CD4-positive, alpha-beta T cell treated with Interleukin-15 for 1 hour (primary cell): ENCODE measurements around the gene VSIG8.
"Not testable (repeated sequence)": the region's sequence is repeated elsewhere in the genome, so short reads cannot be mapped to it uniquely, and the experiment has no call there.

ENCODE experiments used
- DNase-seq: peaks from one replicate; pipeline ENCODE4 v3.0.0-alpha.2; 2020

VSIG8 gene, protein sequence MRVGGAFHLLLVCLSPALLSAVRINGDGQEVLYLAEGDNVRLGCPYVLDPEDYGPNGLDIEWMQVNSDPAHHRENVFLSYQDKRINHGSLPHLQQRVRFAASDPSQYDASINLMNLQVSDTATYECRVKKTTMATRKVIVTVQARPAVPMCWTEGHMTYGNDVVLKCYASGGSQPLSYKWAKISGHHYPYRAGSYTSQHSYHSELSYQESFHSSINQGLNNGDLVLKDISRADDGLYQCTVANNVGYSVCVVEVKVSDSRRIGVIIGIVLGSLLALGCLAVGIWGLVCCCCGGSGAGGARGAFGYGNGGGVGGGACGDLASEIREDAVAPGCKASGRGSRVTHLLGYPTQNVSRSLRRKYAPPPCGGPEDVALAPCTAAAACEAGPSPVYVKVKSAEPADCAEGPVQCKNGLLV

DNA sequence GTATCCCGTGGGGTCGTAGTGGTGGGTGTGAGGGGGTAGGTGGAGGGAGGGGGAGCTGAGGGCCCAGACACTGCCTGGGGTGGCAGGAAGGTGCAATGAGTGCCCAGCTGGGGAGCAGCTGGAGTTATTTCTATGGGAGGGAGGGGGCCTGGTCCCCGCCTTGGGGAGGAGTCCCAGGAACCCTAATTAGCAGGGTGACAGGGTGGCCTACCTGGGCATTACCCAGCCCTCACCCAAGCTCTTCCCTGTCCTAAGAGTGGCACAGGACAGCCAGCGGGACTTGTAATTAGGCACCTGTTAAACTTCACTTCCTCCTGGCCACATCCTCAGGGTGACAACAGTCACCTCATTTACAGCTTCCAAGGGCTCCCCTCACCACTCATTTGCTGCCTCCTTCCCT is at the start of gene VSIG8:
Gene VSIG8 (minus strand): TSS at position 101 of the 400 bp plus-strand sequence. CDS start 136 bp downstream, outside the sequence.
- no peak for DNase-seq

DNA sequence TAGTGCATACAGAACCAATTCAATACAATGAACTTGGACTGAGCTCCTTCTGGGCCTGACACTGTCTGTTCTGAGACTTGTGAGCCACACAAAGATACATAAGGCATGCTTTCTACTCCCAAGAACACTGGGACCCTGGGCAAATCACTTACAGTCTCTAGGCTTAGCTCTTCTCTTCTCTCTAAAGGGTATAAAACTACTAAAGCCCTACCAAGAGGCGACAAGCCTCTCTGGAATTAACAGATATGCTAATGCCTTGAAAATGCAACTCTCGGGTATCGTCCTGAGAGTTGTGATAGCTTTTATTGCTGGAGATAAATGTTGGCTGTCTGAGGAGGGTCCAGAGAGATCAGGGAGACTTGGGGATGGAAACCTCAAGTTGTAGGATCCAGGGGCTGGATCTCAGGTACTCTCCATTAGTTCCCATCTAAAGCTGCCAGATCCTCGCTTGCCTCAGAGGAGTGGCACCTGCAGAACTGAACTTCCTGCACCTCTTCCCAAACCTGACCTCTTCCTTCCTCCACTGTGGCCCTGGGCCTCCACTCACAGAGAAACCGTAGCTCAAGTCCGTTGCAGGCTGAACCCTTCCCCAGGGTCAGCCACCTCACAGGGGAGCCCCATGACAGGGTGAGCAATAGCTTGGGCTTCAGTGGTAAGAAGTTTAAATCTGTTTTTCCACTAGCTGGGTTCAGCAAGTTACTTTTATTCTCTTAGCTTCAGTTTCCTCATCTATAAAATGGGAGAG is 49.0 kb upstream of the VSIG8 start:
- no peak for DNase-seq

DNA sequence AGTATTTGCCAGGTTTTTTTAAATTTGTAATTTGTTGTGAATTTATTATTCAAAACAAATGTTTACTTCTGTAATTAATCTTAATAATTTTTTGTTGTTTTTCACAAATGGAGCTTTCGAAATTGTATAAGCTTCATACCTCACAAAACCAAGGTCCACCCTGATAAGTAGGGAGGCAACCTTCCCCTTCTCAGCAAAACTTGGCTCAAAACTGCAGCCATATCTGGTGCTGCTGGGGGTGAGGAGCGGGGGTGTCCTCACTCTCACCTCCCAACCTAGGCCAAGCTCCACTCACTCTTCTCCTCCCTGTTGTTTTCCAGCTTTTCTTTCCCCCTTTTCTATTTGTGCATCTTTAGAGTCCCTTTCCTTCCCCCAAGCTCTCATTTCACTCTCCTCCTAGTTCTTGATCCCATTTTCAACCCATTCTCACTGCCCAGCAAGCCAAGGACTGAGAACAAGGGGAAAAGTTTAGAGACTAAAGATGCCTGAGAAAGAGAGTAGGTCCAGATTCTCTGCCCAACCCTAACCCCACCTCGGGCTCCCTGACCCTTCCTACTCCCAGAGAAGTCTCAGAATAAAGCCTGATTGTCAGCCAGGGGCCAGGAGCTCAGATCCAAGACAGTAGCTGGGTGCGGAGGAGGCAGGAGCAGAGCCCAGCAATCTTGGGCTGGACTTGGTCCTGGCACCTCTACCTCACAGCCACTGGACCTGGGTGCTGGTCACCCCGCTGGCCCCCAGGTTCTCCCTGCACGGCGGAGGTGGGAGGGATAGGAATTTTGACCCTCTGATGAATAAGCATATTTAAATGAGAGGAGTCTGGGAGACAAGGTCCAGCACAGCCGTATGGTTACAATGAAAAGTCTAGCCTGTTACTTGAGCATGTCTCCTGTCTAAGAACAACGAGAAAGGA is 45.8 kb upstream of the VSIG8 start:
- DNase-seq: no peak

DNA sequence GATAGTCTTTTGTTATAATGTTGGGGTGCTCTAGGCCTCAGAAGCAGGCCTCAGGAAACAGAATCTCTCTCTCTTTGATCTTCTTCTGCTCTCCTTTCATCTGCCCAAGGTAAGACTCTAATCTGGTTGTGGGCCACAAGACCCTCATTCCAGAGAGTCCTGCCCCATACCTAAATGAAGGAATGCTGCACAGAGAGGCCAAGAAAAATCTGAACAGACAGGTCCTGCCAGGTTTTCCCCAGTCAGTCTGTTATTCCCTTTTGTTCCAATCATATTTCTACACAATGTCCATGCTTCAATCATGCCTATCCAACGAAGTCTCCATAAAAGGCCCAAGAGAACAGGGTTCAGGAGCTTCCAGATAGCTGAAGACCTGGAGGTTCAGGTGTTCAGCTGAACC is 44.5 kb upstream of the VSIG8 start:
- no peak for DNase-seq

DNA sequence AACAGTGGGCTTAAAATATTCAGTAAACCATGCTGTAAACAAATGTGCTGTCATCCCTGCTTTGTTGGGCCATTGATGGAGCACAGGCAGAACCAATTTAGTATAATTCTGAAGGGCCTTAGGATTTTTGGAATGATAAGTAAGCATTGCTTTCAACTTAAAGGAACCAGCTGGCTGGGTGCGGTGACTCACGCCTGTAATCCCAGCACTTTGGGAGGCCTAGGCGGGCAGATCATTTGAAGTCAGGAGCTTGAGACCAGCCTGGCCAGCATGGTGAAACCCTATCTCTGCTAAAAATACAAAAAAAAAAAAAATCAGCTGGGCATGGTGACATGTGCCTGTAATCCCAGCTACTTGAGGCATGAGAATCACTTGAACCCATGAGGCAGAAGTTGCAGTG is 41.6 kb upstream of the VSIG8 start:
- not testable (repeated sequence) for DNase-seq

DNA sequence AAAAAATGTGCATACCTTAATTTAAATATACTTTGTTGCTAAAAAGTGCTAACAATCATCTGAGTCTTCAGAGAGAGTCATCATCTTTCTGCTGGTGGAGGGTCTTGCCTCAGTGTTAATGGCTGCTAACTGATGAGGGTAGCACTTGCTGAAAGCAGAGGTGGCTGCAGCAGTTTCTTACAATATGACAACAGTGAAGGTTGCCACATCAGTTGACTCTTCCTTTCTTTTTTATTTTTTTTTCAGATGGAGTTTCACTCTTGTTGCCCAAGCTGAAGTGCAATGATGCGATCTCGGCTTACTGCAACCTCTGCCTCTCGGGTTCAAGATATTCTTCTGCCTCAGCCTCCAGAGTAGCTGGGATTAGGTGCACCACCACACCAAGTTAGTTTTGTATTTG is 40.1 kb upstream of the VSIG8 start:
- DNase-seq: no peak

DNA sequence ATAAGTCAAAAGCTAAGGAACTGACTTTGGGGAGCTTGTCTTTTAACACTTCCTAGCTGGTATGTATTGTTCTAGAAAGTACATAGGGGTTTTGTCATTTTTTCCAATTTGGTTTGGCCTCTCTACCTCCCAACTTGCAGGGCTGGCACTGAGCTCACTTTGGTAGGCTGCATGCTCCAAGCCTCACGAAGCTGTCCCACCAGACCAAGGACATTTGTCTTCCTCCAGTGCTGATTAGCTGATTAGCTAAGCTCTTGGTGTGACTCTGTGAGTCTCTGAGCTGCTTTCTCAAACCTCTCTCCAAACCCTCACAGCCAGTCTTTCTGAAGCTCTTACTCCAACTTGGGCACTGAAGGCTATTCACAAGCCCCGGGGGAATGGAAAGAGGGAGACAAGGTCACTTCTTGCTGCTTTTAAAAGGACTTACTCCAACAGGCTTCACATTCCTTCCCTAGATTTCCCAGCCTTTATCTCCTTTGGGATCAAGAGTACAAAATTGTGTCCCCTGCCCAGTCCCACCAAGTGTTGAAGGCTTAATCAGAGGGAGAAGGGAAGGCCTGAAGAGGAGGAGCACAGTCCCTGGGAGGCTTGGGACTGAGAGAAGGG is 38.4 kb upstream of the VSIG8 start:
- no peak for DNase-seq

DNA sequence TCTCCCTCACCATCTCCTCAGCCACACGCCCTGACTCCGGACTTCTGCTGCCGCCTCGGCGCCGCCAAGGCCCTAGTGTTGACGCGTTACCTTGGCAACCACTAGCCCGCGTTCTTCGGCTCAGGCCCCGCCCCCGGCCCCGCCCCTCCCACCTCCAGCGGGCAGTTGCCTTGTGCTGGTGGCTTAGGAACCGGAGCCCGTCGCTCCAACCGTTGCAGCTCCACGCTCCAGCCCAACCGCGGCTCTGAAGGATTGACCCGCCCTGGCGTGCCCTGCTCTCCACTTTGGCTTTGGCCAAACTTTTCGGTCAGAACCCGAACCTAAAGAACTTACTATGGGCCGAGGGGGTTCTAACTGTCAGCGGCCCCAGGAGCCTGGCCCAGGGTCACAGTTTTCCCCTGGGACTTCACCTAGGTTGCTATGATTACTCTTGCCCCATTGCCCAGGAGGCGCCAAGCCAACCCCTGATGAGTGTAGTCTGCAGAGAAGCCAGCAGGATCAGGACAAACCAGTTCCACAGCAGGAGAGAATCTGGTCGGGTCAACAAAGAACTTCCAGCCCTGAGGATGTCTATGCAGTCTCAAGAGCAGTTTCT is 37.7 kb upstream of the VSIG8 start, which contains the start of gene CFAP45:
Gene CFAP45 (minus strand): TSS at position 80 of the 595 bp plus-strand sequence. CDS start 67 bp downstream, at position 13.
- DNase-seq: peak; percentile 82

DNA sequence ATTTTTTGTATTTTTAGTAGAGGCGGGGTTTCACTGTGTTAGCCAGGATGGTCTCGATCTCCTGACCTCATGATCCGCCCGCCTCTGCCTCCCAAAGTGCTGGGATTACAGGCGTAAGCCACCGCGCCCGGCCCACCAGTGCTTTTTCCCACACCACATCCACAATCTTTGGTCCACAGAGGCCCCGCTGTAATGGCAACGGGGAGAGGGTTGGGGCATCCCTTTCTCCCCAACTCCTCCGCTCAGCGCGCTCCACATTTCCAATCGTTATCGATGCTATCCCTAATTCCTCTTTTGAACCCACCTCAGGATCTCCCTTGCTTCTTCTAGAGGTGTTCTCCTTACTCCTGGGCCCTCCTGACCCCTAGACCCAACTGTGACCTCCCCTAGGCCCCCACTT is 37.2 kb upstream of the VSIG8 start:
- DNase-seq: not testable (repeated sequence)

DNA sequence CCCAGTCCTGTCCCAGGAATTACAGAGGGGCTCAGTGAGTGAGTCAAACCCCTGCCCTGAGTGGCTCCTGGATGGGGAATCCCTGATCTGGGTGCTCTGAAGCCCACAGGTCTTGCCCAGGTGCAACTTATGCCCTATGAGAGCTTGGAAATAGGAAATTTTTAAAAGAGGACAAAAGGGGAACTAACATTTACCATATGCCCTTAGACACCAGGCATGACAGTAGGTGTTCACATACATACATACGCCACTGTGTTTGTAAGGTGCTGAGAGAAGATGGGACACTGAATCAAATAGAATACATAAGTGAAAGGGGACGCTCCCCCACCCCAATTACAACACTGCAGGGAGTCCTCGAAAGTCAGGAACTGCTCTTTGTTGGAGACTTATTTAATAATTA is 36.1 kb upstream of the VSIG8 start:
- no peak for DNase-seq

DNA sequence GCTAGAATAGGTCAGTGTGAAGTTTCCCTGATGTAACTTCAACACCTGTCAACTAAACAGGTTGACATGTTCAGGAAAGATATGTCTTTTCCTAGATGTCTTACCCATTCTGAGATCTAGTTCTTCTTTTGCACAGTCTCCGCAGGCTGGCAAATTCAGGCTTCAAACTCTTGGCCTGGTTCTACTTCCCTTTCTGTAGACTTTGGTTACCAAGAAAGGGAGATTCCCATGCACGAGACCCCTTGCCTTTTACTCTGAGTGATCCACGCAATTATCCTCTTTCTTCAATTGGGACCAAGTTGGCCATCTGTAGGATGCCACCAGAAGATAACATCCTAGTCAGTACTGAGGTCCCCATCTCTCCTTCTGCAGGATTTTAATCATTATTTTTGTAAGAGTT is 35.5 kb upstream of the VSIG8 start:
- no peak for DNase-seq

DNA sequence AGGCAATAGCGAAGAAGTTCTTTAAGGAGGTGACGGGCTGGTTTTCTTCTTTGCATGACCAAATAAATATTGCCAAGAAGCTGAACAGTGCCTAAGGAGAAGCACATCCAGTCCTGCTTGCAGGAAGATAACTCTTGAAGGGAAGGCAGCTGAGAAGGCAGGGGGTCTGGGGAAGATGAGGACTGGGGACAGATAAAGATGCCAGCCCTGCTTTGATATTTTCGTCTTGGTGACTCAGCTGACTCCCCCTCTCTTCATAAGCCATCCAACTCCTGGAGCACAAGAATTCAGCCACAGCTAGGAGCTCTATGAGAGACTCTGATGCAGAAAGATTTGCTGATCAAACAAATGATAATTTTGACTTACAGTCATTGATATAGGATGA is 34.1 kb upstream of the VSIG8 start:
- DNase-seq: no peak

DNA sequence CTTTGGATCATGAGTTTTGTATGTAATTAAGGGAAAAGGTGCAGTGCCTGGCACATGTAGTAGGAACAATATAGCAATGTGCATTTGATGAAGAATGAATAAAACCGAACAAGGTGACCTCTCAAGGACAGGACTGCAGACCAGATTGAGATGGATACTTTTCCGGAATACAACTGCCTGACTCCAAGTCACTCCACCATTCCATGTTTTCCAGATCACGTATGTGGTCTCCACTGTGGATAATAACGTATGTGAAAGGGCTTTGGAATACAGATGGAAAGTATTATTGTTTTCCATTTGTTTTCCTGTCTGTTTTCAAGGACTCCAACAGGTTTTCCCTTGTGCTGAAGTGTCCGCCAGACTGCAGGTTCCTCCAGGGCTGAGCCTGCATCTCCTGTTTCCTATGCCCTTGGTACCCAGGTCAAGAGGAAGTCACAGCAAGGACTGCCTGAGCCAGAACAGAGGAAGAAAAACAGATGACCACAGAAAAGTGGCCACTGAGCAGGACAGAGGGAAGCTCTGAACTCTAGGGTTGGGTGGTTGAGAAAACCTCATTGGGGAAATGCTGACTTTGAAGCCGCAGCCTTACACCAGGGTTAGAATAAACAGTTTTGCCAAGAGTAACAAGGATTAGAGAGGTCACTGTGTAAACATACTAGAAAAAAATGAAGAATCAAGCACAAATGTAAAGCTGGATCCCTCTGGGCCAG is 33.5 kb upstream of the VSIG8 start:
- DNase-seq: no peak

DNA sequence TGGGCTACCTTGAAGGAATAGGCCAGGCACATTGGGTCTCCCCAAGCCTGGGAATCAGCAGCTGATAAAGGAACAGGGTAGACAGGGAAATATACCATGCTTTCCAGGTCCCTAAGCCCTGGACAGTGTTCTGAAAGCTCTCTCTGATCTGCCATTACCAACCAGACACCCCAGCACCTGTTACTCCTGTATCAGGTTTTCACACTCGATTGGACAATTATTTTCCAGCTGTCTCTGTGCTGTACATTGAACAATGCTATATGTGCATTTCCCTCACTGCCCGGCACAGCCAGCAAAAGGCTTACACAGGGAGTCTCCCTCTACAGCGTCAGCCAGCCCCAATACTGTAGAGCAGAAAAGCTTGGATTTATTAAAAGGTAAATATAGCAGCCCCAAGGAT is 32.8 kb upstream of the VSIG8 start:
- DNase-seq: no peak

DNA sequence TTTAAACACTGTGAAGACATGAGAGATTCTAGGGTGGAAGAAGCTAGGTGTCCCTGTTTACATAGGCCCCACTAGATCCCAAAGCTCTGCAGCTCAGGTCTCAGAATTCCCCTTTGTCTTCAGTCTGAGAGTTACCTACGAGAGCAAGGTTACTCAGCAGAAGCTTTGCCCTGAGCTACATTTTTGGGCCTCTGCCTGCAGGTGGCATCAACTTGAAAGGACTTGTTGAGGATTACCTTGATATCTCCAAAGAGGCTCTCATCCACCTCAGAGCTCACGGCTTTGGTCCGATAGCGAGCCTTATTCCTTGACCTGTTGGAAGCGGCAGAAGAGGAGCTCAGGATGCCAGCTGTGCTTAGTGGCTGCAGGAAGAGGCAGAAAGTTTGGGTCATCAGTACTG is 30.5 kb upstream of the VSIG8 start:
- DNase-seq: no peak

DNA sequence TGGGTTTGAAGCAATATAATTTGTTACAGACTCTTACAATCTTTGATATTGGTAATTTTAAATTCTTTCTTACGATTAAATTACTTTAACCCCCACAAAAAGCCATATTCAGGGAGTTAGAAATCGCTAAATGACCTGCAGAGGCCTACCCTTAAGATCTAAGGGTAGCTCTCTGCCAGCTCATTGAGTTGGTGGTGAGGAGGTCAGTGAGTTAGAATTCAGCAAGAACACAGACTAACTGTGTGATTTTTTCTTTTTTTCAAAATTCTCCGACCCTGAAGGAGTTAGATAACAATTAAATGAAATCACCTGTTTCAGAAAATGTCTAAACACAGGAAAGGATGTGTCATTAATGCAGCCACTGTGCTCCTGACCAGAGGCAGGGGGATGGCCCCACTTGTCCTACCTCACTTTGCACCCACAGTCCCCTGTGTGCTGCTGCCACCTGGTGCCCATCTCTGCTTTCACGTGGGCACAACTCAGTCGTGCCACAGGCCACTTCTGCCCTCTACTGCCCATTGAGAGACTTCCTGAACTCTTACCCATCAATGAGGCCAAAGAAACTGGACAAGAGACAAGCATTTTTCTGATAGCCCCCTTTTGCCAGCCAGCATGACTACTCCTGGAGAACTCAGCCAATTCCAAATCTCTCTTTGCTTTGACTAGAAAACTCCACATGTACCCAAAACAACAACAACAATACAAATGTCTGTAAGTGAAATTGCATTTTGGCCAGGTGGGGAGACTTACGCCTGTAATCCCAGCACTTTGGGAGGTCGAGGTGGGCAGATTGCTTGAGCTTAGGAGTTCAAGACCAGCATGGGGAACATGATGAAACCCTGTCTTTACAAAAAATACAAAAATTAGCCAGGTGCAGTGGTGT is 29.1 kb upstream of the VSIG8 start:
- peak; percentile 84 for DNase-seq

DNA sequence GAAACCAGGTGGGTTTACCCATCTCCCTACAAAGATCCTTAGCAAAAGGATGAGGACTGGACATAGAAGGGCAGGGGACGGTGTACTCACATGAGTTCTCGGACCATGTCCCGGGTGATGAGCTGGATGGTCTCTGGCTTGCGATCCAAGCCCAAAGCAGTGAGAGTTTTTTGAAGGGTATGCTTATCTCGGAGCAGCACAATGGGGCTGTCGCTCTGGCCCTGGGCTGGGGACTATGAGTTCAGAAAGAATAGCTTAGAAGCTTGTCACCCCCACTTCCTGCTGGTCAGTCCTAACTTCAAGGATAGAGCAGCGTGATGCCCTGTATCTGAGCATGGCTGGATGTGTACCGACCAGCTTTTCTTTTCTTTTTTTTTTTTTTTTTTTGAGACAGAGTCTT is 27.9 kb upstream of the VSIG8 start:
- DNase-seq: no peak

DNA sequence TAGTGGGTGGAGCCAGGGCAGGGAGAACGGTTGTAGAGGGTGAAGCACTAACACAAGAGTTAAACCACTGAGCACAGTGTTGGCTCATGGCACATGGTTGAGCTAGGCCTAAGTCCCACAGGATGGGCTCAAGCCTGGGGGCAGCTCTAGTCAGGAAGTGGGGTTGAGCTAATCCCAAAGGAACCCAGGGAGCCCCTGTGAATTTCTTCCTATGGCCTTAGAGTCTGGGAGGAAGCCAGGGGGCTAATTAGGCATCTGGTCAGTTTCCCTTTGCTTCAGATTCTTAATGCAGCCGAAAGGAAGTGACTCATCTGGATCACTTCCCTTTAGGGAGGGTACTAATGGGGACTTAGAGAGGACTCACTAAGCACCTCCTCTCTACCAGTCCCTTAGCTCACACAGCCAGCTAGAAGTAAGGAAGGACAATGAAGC is 27.4 kb upstream of the VSIG8 start:
- DNase-seq: no peak

DNA sequence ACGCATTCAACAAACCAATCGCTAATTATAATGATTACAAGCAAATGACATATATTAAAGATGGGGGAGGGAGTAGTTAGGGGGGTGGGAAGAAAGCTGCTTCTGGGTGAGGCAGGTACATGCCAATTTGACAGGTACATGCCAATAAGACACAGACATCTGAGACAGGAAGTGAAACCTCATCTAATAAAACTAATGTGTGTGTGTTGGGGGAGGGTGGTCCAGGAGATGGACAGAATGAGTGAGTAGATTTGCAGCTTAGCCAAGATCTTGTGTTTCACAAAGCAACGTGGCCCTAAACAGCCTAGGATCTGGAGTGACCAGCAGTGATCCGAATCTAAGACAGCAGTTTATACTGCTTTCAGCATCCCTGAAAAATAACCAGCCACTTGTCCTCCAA is 26.7 kb upstream of the VSIG8 start:
- no peak for DNase-seq

DNA sequence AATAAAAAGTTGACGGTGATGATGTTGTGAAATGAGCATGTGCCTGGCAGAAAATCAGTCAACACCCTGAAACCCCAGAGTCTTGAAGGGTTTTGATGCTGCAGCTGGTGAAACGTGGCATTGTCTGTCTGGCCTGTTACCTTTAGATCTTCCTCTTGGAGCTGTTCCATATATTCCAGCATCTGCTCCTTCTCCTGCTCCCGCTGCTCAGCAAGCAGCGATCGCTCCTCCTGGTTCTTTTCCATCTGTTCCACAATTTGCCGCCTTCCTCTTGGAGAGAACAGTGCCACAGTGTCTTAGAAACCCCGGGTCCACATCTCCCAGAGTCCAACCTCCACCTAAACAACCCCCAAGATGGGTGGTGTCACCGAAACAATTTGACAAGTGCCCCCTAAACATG is 21.8 kb upstream of the VSIG8 start:
- no peak for DNase-seq

DNA sequence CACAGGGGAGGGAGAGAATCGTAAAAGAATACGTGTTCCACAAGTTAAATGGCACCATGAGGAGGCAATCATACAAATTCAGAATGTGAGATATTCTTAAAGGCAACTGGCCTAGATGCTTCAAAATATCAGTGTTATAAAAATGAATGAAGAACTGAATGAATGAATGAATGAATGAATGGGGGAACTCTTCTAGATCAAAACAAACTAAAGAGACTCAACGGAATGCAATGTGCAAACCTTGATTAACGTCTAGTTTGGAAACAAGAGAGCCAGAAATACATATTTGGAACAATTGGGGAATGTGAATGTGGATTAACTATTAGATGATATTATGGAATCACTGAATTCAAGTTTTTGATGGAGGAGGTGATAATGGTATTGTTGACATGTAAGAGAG is 20.7 kb upstream of the VSIG8 start:
- DNase-seq: no peak
